Measurements from ENCODE around the gene ZNF423.

DNA sequence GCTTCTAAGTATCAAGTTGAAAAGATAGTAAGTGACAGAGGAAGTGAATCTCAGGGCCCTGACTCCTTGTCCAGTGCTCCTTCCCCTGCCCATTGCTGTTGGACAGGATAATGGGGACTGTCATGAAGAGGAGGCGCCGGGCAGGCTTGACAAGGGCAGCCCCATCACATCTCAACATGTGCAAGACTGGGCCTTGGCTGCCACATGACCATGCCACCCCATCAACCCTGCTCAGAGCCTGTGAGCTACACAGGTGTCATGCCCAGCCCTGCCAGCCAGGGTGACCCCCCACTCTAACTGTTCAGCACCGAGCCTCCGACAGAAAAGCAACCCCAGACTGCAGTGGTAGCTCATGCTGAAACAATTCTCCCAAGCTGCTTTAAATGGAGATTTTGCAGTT is 310.7 kb downstream of the ZNF423 start:
- TF ChIP-seq, protein P1, sequence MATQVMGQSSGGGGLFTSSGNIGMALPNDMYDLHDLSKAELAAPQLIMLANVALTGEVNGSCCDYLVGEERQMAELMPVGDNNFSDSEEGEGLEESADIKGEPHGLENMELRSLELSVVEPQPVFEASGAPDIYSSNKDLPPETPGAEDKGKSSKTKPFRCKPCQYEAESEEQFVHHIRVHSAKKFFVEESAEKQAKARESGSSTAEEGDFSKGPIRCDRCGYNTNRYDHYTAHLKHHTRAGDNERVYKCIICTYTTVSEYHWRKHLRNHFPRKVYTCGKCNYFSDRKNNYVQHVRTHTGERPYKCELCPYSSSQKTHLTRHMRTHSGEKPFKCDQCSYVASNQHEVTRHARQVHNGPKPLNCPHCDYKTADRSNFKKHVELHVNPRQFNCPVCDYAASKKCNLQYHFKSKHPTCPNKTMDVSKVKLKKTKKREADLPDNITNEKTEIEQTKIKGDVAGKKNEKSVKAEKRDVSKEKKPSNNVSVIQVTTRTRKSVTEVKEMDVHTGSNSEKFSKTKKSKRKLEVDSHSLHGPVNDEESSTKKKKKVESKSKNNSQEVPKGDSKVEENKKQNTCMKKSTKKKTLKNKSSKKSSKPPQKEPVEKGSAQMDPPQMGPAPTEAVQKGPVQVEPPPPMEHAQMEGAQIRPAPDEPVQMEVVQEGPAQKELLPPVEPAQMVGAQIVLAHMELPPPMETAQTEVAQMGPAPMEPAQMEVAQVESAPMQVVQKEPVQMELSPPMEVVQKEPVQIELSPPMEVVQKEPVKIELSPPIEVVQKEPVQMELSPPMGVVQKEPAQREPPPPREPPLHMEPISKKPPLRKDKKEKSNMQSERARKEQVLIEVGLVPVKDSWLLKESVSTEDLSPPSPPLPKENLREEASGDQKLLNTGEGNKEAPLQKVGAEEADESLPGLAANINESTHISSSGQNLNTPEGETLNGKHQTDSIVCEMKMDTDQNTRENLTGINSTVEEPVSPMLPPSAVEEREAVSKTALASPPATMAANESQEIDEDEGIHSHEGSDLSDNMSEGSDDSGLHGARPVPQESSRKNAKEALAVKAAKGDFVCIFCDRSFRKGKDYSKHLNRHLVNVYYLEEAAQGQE (IDR thresholded peaks at IDR 0.05; ENCODE audit: insufficient read depth in 1 of 2, low read depth in 2 of 2, low read length in 1 of 2): no peak
- TF ChIP-seq CTCF (IDR thresholded peaks at IDR 0.05): no peak
